ES-I3 (cell line): ENCODE measurements around the gene MRPL4.

Experiments used
- H3K36me3 ChIP-seq: 2 replicates; pipeline ENCODE4 v1.6.1; 2013; ENCODE audit warnings: mild to moderate bottlenecking, low read length, control low read depth, moderate library complexity; ENCODE audit not compliant: insufficient read depth
- H3K4me1 ChIP-seq: 2 replicates; pipeline ENCODE4 v1.6.1; 2013; ENCODE audit warnings: mild to moderate bottlenecking, control low read depth, low read length; ENCODE audit not compliant: insufficient read depth
- H3K9ac ChIP-seq: 2 replicates; pipeline ENCODE4 v1.6.1; 2013; ENCODE audit warnings: low read depth, mild to moderate bottlenecking, low read length, moderate library complexity
- H3K9me3 ChIP-seq: 2 replicates; pipeline ENCODE4 v1.6.1; 2013; ENCODE audit warnings: mild to moderate bottlenecking, low read length, moderate library complexity; ENCODE audit not compliant: control insufficient read depth, insufficient read depth

MRPL4 gene

DNA sequence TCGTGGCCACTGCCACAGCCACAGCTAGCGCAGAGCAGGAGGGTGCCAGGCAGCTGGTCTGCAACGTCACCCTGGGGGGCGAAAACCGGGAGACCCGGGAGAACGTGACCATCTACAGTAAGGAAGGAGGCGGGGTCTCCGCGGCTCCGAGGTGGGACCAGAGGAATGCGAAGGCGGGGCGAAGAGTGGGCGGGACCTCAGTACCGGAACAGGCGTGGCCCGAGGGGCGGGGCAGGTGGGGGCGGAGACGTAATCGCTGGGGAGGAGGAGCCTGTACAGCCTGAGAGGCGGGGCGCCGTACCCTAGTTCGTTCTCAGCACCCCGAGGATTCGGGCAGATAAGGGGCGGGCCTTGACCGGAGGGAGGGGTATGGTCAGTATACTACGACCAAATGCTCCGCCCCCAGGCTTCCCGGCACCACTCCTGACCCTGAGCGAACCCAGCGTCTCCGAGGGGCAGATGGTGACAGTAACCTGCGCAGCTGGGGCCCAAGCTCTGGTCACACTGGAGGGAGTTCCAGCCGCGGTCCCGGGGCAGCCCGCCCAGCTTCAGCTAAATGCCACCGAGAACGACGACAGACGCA is 40.3 kb downstream of the MRPL4 start:
- Histone ChIP-seq H3K4me1 (no peaks in the 10 kb centered on the region; the same call in 1 of the 2 replicates), H3K9me3 (no peaks in the 10 kb centered on the region), H3K36me3 (no peaks in the 10 kb centered on the region), H3K9ac (peak overlapping the region; percentile 59; the same call in 1 of the 2 replicates)

DNA sequence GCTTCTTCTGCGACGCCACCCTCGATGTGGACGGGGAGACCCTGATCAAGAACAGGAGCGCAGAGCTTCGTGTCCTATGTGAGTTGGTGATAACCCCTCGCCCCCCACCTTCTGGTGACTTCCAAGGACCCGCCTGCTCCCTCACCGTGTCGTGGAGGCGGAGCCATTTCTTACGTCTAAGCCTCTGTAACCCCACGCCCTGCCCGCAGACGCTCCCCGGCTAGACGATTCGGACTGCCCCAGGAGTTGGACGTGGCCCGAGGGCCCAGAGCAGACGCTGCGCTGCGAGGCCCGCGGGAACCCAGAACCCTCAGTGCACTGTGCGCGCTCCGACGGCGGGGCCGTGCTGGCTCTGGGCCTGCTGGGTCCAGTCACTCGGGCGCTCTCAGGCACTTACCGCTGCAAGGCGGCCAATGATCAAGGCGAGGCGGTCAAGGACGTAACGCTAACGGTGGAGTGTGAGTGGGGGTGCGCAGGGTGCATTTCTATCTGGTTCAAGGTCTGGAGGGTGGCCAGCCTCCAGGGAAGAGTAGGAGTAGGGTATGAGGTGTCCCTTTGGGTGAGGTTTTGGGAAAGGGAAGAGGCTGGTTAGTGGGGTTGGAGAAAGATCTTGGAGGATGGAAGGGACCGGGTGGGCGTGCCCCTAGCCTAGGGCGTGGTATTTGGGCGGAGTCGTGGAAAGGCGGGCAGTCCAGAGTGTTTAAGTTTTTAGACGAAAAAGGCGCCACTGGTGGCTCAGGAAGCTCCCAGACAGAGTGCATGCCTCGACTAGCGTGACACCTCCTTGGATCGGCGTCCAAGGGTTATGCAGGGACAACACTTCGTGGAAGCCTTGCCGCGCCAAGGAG is 41.0 kb downstream of the MRPL4 start:
- H3K4me1 ChIP-seq, result no peaks in the 10 kb centered on the region; the same call in 1 of the 2 replicates
- no peaks in the 10 kb centered on the region for H3K9me3 ChIP-seq
- peak overlapping the region; percentile 31; the same call in 1 of the 2 replicates for H3K9ac ChIP-seq
- no peaks in the 10 kb centered on the region for H3K36me3 ChIP-seq

- H3K9me3 ChIP-seq, result no peaks in the 10 kb centered on the region
- H3K36me3 ChIP-seq, result no peaks in the 10 kb centered on the region
- no peaks in the 10 kb centered on the region; the same call in 1 of the 2 replicates for H3K4me1 ChIP-seq
- no peak overlapping the region; the same call in 1 of the 2 replicates for H3K9ac ChIP-seq
These were observed 41.8 kb downstream of the MRPL4 start for GRCh38 chr19:10293637-10294367.

DNA sequence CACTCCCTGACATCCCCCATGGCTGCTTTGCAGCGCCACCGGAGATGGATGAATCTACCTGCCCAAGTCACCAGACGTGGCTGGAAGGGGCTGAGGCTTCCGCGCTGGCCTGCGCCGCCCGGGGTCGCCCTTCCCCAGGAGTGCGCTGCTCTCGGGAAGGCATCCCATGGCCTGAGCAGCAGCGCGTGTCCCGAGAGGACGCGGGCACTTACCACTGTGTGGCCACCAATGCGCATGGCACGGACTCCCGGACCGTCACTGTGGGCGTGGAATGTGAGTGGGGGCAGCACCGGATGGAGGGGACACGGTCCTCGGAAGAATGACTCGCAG is 42.3 kb downstream of the MRPL4 start:
- Histone ChIP-seq H3K9me3 (no peaks in the 10 kb centered on the region), H3K4me1 (no peaks in the 10 kb centered on the region; the same call in 1 of the 2 replicates), H3K9ac (no peak overlapping the region), H3K36me3 (no peaks in the 10 kb centered on the region)

DNA sequence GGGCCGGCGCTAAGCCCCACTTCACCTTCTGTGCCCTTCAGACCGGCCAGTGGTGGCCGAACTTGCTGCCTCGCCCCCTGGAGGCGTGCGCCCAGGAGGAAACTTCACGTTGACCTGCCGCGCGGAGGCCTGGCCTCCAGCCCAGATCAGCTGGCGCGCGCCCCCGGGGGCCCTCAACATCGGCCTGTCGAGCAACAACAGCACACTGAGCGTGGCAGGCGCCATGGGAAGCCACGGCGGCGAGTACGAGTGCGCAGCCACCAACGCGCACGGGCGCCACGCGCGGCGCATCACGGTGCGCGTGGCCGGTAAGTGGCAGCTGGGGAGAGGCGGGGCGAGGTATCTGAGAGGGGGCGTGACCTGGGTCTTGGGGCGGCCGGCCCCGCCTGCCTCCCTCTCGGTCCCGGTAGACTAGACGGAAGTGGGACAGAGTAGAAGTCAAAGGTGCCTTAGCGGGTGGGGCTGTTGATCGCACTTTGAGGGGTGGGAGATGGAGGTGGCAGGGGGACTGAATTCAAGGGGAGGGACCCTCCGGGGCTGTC is 43.4 kb downstream of the MRPL4 start:
- Histone ChIP-seq H3K9me3 (no peaks in the 10 kb centered on the region), H3K9ac (peak overlapping the region; percentile 55; the same call in 1 of the 2 replicates), H3K36me3 (no peaks in the 10 kb centered on the region), H3K4me1 (no peaks in the 10 kb centered on the region; the same call in 1 of the 2 replicates)

- Histone ChIP-seq H3K9ac (peak overlapping the region; percentile 55; the same call in 1 of the 2 replicates), H3K4me1 (no peaks in the 10 kb centered on the region; the same call in 1 of the 2 replicates), H3K9me3 (no peaks in the 10 kb centered on the region)
These were observed 44.0 kb downstream of the MRPL4 start for GRCh38 chr19:10295847-10296591.

GRCh38 chr19:10299545-10300458 is 47.8 kb downstream of the MRPL4 start:
- no peaks in the 10 kb centered on the region for H3K4me1 ChIP-seq
- H3K9ac ChIP-seq, result no peak overlapping the region
- no peaks in the 10 kb centered on the region for H3K9me3 ChIP-seq
- H3K36me3 ChIP-seq, result no peaks in the 10 kb centered on the region

More at GRCh38 chr19:10295847-10296591, 44.0 kb downstream of the MRPL4 start:
- no peaks in the 10 kb centered on the region for H3K36me3 ChIP-seq

DNA sequence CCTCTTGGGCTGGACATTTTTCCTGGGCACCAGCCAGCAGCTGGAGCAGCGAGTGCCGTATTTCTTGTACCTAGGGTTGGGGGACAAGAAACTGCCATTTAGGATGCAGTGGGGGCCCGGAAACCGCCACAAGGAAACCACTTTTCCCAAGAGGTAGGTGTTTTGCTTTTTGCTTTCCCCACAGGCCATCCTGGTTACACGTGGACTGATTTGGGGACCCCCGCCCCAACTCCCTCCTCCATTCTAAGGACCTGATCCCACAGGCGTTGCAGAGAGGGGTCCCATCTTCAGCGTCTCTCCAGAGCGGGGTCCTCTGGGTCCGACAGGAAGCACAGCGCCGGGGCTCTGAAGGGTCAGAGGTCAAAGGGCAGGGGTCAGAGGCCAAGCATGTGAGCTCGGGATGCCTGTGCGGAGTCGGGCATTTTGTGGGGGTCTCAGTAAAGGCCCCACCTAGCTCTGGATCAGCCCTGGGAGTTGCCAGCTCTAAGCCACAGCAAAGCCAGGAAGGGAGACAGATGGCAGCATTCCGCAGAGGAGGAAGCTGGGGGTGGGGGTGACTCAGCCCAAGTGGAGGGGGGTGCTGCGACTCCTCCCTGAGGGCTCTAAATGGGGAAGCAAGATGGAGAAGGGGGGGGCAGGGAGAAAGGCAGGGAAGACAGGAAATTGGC is 53.3 kb downstream of the MRPL4 start:
- H3K9ac ChIP-seq, result no peak overlapping the region
- H3K4me1 ChIP-seq, result peaks cover 5% of the 10 kb centered on the region; the same call in 1 of the 2 replicates
- H3K9me3 ChIP-seq, result no peaks in the 10 kb centered on the region
- no peaks in the 10 kb centered on the region for H3K36me3 ChIP-seq

DNA sequence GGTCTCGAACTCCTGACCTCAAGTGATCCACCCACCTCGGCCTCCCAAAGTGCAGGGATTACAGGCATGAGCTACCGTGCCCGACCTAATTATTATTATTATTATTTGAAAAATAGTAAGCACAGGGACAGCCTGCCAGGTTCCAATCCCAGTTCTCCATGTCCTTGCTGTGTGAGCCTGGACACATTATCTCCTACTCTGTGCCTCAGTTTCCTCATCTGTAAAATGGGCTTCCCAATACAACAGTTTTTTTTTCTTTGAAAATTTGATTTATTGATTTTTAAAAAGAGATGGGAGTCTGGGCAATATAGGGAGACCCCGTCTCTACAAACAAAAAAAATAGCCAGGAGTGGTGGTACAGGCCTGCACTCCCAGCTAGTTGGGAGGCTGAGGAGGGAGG is 54.3 kb downstream of the MRPL4 start:
- peaks cover 5% of the 10 kb centered on the region; the same call in 1 of the 2 replicates for H3K4me1 ChIP-seq
- no peak overlapping the region for H3K9ac ChIP-seq
- H3K9me3 ChIP-seq, result no peaks in the 10 kb centered on the region
- no peaks in the 10 kb centered on the region for H3K36me3 ChIP-seq

- Histone ChIP-seq H3K4me1 (peaks cover 5% of the 10 kb centered on the region; the same call in 1 of the 2 replicates), H3K9me3 (no peaks in the 10 kb centered on the region), H3K36me3 (no peaks in the 10 kb centered on the region), H3K9ac (no peak within 1 kb of the TSS)
These were observed 57.4 kb downstream of the MRPL4 start, which contains the start of gene ZGLP1 for GRCh38 chr19:10309423-10309822. ZGLP1 (minus strand) TSS chr19:10309815.
